ENCODE results near the gene KRT31. TPM values are rescaled to one million over a fixed set of nuclear protein-coding genes. Genes with fewer than 3 reads are reported as not detected.
A peak's percentile ranks its signal among the peaks of the same experiment; 100 is the strongest.

KRT31 gene
- polyA plus RNA-seq, 1 of the 3 experiments (the other 2 are of a cell fraction): 0.03 TPM

GRCh38 chr17:41421116-41421515 lies 23.7 kb upstream of the KRT31 start:
- no peak overlapping the region for H3K4me3 ChIP-seq (ENCODE audit: low read depth in 2 of 2, low read length in 1 of 2)
- H3K9me3 ChIP-seq: no peaks in the 10 kb centered on the region
- TF ChIP-seq RCOR1 (IDR thresholded peaks at IDR 0.05; ENCODE audit: low read length): no peak
- TF ChIP-seq NFIC (IDR thresholded peaks at IDR 0.05; ENCODE audit: borderline replicate concordance): 0 out of 2 replicates have a peak, but pooled peaks have one; percentile 20
- no peak for TF ChIP-seq POLR2AphosphoS5 (IDR thresholded peaks at IDR 0.05; ENCODE audit: low read depth, low read length)
- TF ChIP-seq EZH2phosphoT487 (IDR thresholded peaks at IDR 0.05; ENCODE audit: borderline replicate concordance, low read depth): no peak
- TF ChIP-seq JUND (IDR thresholded peaks at IDR 0.05): peak; percentile 39; the same call in 1 of the 2 replicates
- no peak for TF ChIP-seq USF1 (IDR thresholded peaks at IDR 0.05; ENCODE audit: borderline replicate concordance, low read depth)
- no peak for TF ChIP-seq TEAD4 (IDR thresholded peaks at IDR 0.05; ENCODE audit: borderline replicate concordance, insufficient read depth)
- TF ChIP-seq PBX3 (IDR thresholded peaks at IDR 0.05): 0 out of 2 replicates have a peak, but pooled peaks have one; percentile 26
- TF ChIP-seq TCF12 (IDR thresholded peaks at IDR 0.05): peak; percentile 17; the same call in 1 of the 2 replicates
- peak in 1 of 2 experiments; percentile 26; a peak in 1 of 4 replicates for TF ChIP-seq EP300 (IDR thresholded peaks at IDR 0.05; ENCODE audit: borderline replicate concordance in 1 of 2, low read depth in 1 of 2, low read length in 1 of 2)
- TF ChIP-seq MEF2A (IDR thresholded peaks at IDR 0.05; ENCODE audit: borderline replicate concordance, low read depth): no peak
- TF ChIP-seq FOXM1 (IDR thresholded peaks at IDR 0.05; ENCODE audit: low read depth): no peak
- TF ChIP-seq GABPA (IDR thresholded peaks at IDR 0.05; ENCODE audit: low read depth): no peak
- TF ChIP-seq SMC3 (IDR thresholded peaks at IDR 0.05; ENCODE audit: low read depth, low read length): no peak
- TF ChIP-seq CHD2 (IDR thresholded peaks at IDR 0.05; ENCODE audit: low read length, partially characterized antibody): no peak
- no peak for TF ChIP-seq ZBTB33 (IDR thresholded peaks at IDR 0.05; ENCODE audit: borderline replicate concordance, low read depth)
- no peak for TF ChIP-seq RFX5 (IDR thresholded peaks at IDR 0.05; ENCODE audit: low read length)
- no peak for TF ChIP-seq CTCF (IDR thresholded peaks at IDR 0.05)
- TF ChIP-seq RXRA (IDR thresholded peaks at IDR 0.05; ENCODE audit: borderline replicate concordance, low read depth): no peak
- TF ChIP-seq GATA2 (CRISPR knock-in tag; IDR thresholded peaks at IDR 0.05): no peak
- no peak for TF ChIP-seq YY1 (IDR thresholded peaks at IDR 0.05; ENCODE audit: low read depth)
- TF ChIP-seq USF2 (IDR thresholded peaks at IDR 0.05; ENCODE audit: borderline replicate concordance, low read depth, low read length): no peak
- peak; percentile 56 for TF ChIP-seq FOSL2 (IDR thresholded peaks at IDR 0.05; ENCODE audit: borderline replicate concordance, low read depth)
- TF ChIP-seq ELF1 (IDR thresholded peaks at IDR 0.05): no peak
- peak; percentile 41; the same call in 1 of the 2 replicates for TF ChIP-seq MAX (IDR thresholded peaks at IDR 0.05; ENCODE audit: low read depth)
- TF ChIP-seq TAF1 (IDR thresholded peaks at IDR 0.05; ENCODE audit: borderline replicate concordance, low read depth, low read length): no peak
- TF ChIP-seq MXI1 (IDR thresholded peaks at IDR 0.05; ENCODE audit: low read depth, low read length): no peak
- no peak for TF ChIP-seq SIN3A (IDR thresholded peaks at IDR 0.05; ENCODE audit: borderline replicate concordance, low read depth, low read length)
- TF ChIP-seq NRF1 (IDR thresholded peaks at IDR 0.05; ENCODE audit: low read depth, low read length): no peak
- no peak for TF ChIP-seq RAD21 (IDR thresholded peaks at IDR 0.05; ENCODE audit: low read length)
- H3K4me2 ChIP-seq: peak overlapping the region; percentile 34
- CTCF ChIA-PET: interaction anchor here (0.9 kb wide), 1 partner anchor 128 kb away, joined by 3 read pairs; no protein-coding TSS in a partner anchor
- H3K9ac ChIP-seq: no peak overlapping the region
- no peaks in the 10 kb centered on the region for H3K79me2 ChIP-seq (ENCODE audit: insufficient read depth)
- POLR2A ChIA-PET: no interaction called here
- H2AFZ ChIP-seq (ENCODE audit: low read depth): no peak overlapping the region
- 47% methylated on average over 9 of the region's 9 CpGs for WGBS (ENCODE audit: low lambda C conversion rate)
- H3K9me2 ChIP-seq: no peaks in the 10 kb centered on the region
- no peaks in the 10 kb centered on the region for H3K36me3 ChIP-seq (replicated peaks in 1 of 2; ENCODE audit: control insufficient read depth in 1 of 2, insufficient read depth in 2 of 2, low read length in 1 of 2)
- peaks cover 0 to 38% of the 10 kb centered on the region in 2 experiments; a peak in 2 of 4 replicates for H3K4me1 ChIP-seq (ENCODE audit: control insufficient read depth in 1 of 2, insufficient read depth in 2 of 2, low read depth in 1 of 2, low read length in 1 of 2)
- H3K27ac ChIP-seq (ENCODE audit: low read depth in 2 of 2, low read length in 1 of 2): peak overlapping the region in 1 of 2 experiments; percentile 35; a peak in 2 of 4 replicates
- no peaks in the 10 kb centered on the region for H3K27me3 ChIP-seq (ENCODE audit: insufficient read depth)
- no peaks in the 10 kb centered on the region for H4K20me1 ChIP-seq (ENCODE audit: insufficient read depth)
- peaks cover 4% of the 10 kb centered on the region for H3F3A ChIP-seq (replicated peaks; ENCODE audit: insufficient read depth)
- no peak for DNase-seq
